ENCODE measurements around the gene BANP.
"Not testable (repeated sequence)": the region's sequence is repeated elsewhere in the genome, so short reads cannot be mapped to it uniquely, and the experiment has no call there.

The BANP gene

GRCh38 chr16:87922250-87922871 is 28.9 kb upstream of the BANP start:
- DNase-seq (ENCODE audit: low spot score in 2 of 2), result no peak
- H3K4me3 Mint-ChIP-seq, result no peak overlapping the region
- H3K9me3 Mint-ChIP-seq, result no peaks in the 10 kb centered on the region
- H3K27ac Mint-ChIP-seq, result no peak overlapping the region
- H3K36me3 Mint-ChIP-seq, result no peaks in the 10 kb centered on the region
- peaks cover 16% of the 10 kb centered on the region for H3K4me1 Mint-ChIP-seq
- ATAC-seq, result no peak

GRCh38 chr16:87924041-87924810 is 27.0 kb upstream of the BANP start:
- Mint-ChIP-seq H3K4me1 (peaks cover 10% of the 10 kb centered on the region), H3K27ac (no peak overlapping the region), H3K36me3 (no peaks in the 10 kb centered on the region), H3K4me3 (no peak overlapping the region), H3K9me3 (no peaks in the 10 kb centered on the region)
- no peak for DNase-seq (ENCODE audit: low spot score in 2 of 2)
- peak; percentile 25 for ATAC-seq

GRCh38 chr16:87924811-87925670 is 26.2 kb upstream of the BANP start:
- no peak overlapping the region for H3K27ac Mint-ChIP-seq
- no peaks in the 10 kb centered on the region for H3K36me3 Mint-ChIP-seq
- DNase-seq (ENCODE audit: low spot score in 2 of 2) (no peak), ATAC-seq (no peak)
- no peaks in the 10 kb centered on the region for H3K9me3 Mint-ChIP-seq
- peaks cover 10% of the 10 kb centered on the region for H3K4me1 Mint-ChIP-seq
- H3K4me3 Mint-ChIP-seq, result no peak overlapping the region

- Mint-ChIP-seq H3K4me1 (peaks cover 10% of the 10 kb centered on the region), H3K9me3 (no peaks in the 10 kb centered on the region), H3K36me3 (no peaks in the 10 kb centered on the region), H3K4me3 (no peak overlapping the region), H3K27ac (no peak overlapping the region)
- peak; percentile 48 for ATAC-seq
- no peak for DNase-seq (ENCODE audit: low spot score in 2 of 2)
Measured at GRCh38 chr16:87926246-87927194, 24.7 kb upstream of the BANP start.

GRCh38 chr16:87927195-87927562 is 24.1 kb upstream of the BANP start:
- no peak overlapping the region for H3K4me3 Mint-ChIP-seq
- H3K4me1 Mint-ChIP-seq, result peaks cover 10% of the 10 kb centered on the region
- no peak overlapping the region for H3K27ac Mint-ChIP-seq
- no peaks in the 10 kb centered on the region for H3K36me3 Mint-ChIP-seq
- DNase-seq (ENCODE audit: low spot score in 2 of 2), result no peak
- H3K9me3 Mint-ChIP-seq, result no peaks in the 10 kb centered on the region
- ATAC-seq, result no peak

GRCh38 chr16:87929986-87930385 is 21.2 kb upstream of the BANP start:
- no peaks in the 10 kb centered on the region for H3K36me3 Mint-ChIP-seq
- H3K4me1 Mint-ChIP-seq, result peaks cover 10% of the 10 kb centered on the region
- DNase-seq (ENCODE audit: low spot score in 2 of 2) (no peak), ATAC-seq (no peak)
- no peak overlapping the region for H3K4me3 Mint-ChIP-seq
- H3K9me3 Mint-ChIP-seq, result no peaks in the 10 kb centered on the region
- no peak overlapping the region for H3K27ac Mint-ChIP-seq

GRCh38 chr16:87930456-87930855 is 20.8 kb upstream of the BANP start:
- no peak for DNase-seq (ENCODE audit: low spot score in 2 of 2)
- H3K4me1 Mint-ChIP-seq, result peaks cover 10% of the 10 kb centered on the region
- peak; percentile 48 for ATAC-seq
- no peak overlapping the region for H3K27ac Mint-ChIP-seq
- no peak overlapping the region for H3K4me3 Mint-ChIP-seq
- H3K9me3 Mint-ChIP-seq, result no peaks in the 10 kb centered on the region
- H3K36me3 Mint-ChIP-seq, result no peaks in the 10 kb centered on the region

- peaks cover 5% of the 10 kb centered on the region for H3K4me1 Mint-ChIP-seq
Measured at GRCh38 chr16:87931504-87931903, 19.7 kb upstream of the BANP start.

GRCh38 chr16:87932475-87933139 is 18.6 kb upstream of the BANP start:
- not testable (repeated sequence) for H3K36me3 Mint-ChIP-seq; ATAC-seq; H3K27ac Mint-ChIP-seq; DNase-seq (ENCODE audit: low spot score in 2 of 2); H3K9me3 Mint-ChIP-seq; H3K4me1 Mint-ChIP-seq; H3K4me3 Mint-ChIP-seq

More at GRCh38 chr16:87931504-87931903, 19.7 kb upstream of the BANP start:
- H3K4me3 Mint-ChIP-seq, result no peak overlapping the region
- no peak overlapping the region for H3K27ac Mint-ChIP-seq
- DNase-seq (ENCODE audit: low spot score in 2 of 2), result no peak
- peak; percentile 70 for ATAC-seq
- H3K9me3 Mint-ChIP-seq, result no peaks in the 10 kb centered on the region
- no peaks in the 10 kb centered on the region for H3K36me3 Mint-ChIP-seq

GRCh38 chr16:87933140-87933495 is 18.1 kb upstream of the BANP start:
- Mint-ChIP-seq H3K9me3 (no peaks in the 10 kb centered on the region), H3K4me3 (no peak overlapping the region), H3K36me3 (no peaks in the 10 kb centered on the region), H3K27ac (no peak overlapping the region), H3K4me1 (no peaks in the 10 kb centered on the region)
- no peak for DNase-seq (ENCODE audit: low spot score in 2 of 2)
- no peak for ATAC-seq

GRCh38 chr16:87934752-87935425 is 16.3 kb upstream of the BANP start:
- not testable (repeated sequence) for H3K4me3 Mint-ChIP-seq; H3K9me3 Mint-ChIP-seq; H3K36me3 Mint-ChIP-seq; DNase-seq (ENCODE audit: low spot score in 2 of 2); H3K27ac Mint-ChIP-seq; H3K4me1 Mint-ChIP-seq; ATAC-seq

GRCh38 chr16:87936016-87936374 is 15.2 kb upstream of the BANP start:
- not testable (repeated sequence) for DNase-seq (ENCODE audit: low spot score in 2 of 2); ATAC-seq

GRCh38 chr16:87936375-87937230 is 14.6 kb upstream of the BANP start, which contains the start of gene CA5A:
TSS of gene CA5A (minus strand) at chr16:87936529. CDS start at chr16:87936450, 79 bp downstream.
- no peak within 1 kb of the TSS for H3K27ac Mint-ChIP-seq
- peaks cover 4% of the 10 kb centered on the region for H3K9me3 Mint-ChIP-seq
- no peak within 1 kb of the TSS for H3K4me3 Mint-ChIP-seq
- no peaks in the 10 kb centered on the region for H3K36me3 Mint-ChIP-seq
- ATAC-seq (peak; percentile 29), DNase-seq (ENCODE audit: low spot score in 2 of 2) (no peak)
- H3K4me1 Mint-ChIP-seq, result peaks cover 6% of the 10 kb centered on the region

More at GRCh38 chr16:87936016-87936374, 15.2 kb upstream of the BANP start:
- not testable (repeated sequence) for H3K36me3 Mint-ChIP-seq, H3K27ac Mint-ChIP-seq, H3K4me1 Mint-ChIP-seq, H3K4me3 Mint-ChIP-seq, H3K9me3 Mint-ChIP-seq
